Activated CD4-positive, alpha-beta T cell treated with anti-CD3 and anti-CD28 coated beads for 4 hours (primary cell): ENCODE data around the gene THOP1.
"Not testable (repeated sequence)": the region's sequence is repeated elsewhere in the genome, so short reads cannot be mapped to it uniquely, and the experiment has no call there.

Source experiments
- DNase-seq, 2 donors: peaks; one replicate each; pipeline ENCODE4 v3.0.0-alpha.2; 2020

THOP1 gene

GRCh38 chr19:2817237-2817829 lies 32.0 kb downstream of the THOP1 start:
- not testable (repeated sequence) for DNase-seq

GRCh38 chr19:2819540-2820111 lies 34.3 kb downstream of the THOP1 start, which contains the start of gene ZNF554:
Gene ZNF554 (plus strand): TSS chr19:2819868. CDS start chr19:2820072, 204 bp downstream.
- DNase-seq = peak; percentile 98 to 99

GRCh38 chr19:2820112-2820702 lies 34.9 kb downstream of the THOP1 start:
- DNase-seq = peak; percentile 8 to 14

- DNase-seq = no peak
These were observed 37.5 kb downstream of the THOP1 start for GRCh38 chr19:2822846-2823245.

- no peak for DNase-seq
These were observed 38.3 kb downstream of the THOP1 start for GRCh38 chr19:2823646-2824045.

GRCh38 chr19:2824129-2824528 lies 38.8 kb downstream of the THOP1 start:
- DNase-seq = no peak

- no peak for DNase-seq
These were observed 41.7 kb downstream of the THOP1 start for GRCh38 chr19:2827022-2827421.

- DNase-seq = no peak
These were observed 42.7 kb downstream of the THOP1 start for GRCh38 chr19:2827840-2828489.

- no peak for DNase-seq
These were observed 49.1 kb downstream of the THOP1 start for GRCh38 chr19:2834294-2834871.

- no peak for DNase-seq
These were observed 52.1 kb downstream of the THOP1 start for GRCh38 chr19:2837430-2837829.

- peak; percentile 99 to 100 for DNase-seq
These were observed 55.8 kb downstream of the THOP1 start, which contains the start of gene ZNF555 for GRCh38 chr19:2840794-2841791. Gene ZNF555 (plus strand): TSS chr19:2841475. CDS start chr19:2841573, 98 bp downstream.

- DNase-seq = no peak
These were observed 56.7 kb downstream of the THOP1 start for GRCh38 chr19:2841855-2842574.

- DNase-seq = no peak
These were observed 59.8 kb downstream of the THOP1 start for GRCh38 chr19:2845107-2845506.

GRCh38 chr19:2846180-2846894 lies 61.0 kb downstream of the THOP1 start:
- no peak for DNase-seq

GRCh38 chr19:2847507-2847906 lies 62.2 kb downstream of the THOP1 start:
- DNase-seq = no peak

GRCh38 chr19:2848616-2849015 lies 63.3 kb downstream of the THOP1 start:
- no peak for DNase-seq

GRCh38 chr19:2850256-2850925 lies 65.1 kb downstream of the THOP1 start:
- DNase-seq = no peak

- DNase-seq = no peak
These were observed 67.3 kb downstream of the THOP1 start for GRCh38 chr19:2852598-2852997.

- DNase-seq = no peak
These were observed 67.8 kb downstream of the THOP1 start for GRCh38 chr19:2853015-2853606.

- no peak for DNase-seq
These were observed 69.5 kb downstream of the THOP1 start for GRCh38 chr19:2854849-2855248.
